Activated naive CD8-positive, alpha-beta T cell treated with anti-CD3 and anti-CD28 coated beads, Interleukin-2, amount 50 U/mL, for 24 hours (primary cell): ENCODE data around the gene GNB1L.

Experiments
- ATAC-seq: fragments of 150-1000 bp; cut with Tn5 transposase; one replicate; pipeline ENCODE4 v1.10.0; 2021
- DNase-seq: peaks from one replicate; pipeline ENCODE4 v3.0.0; 2021
- H3K27ac Mint-ChIP-seq: one replicate; pipeline ENCODE4 v1.8.0; 2021; ENCODE audit warnings: mild to moderate bottlenecking, mixed read lengths
- H3K27me3 Mint-ChIP-seq: one replicate; pipeline ENCODE4 v1.8.0; 2021; ENCODE audit warnings: mixed read lengths
- H3K36me3 Mint-ChIP-seq: one replicate; pipeline ENCODE4 v1.8.0; 2021; ENCODE audit warnings: low read depth, mixed read lengths
- H3K4me1 Mint-ChIP-seq: one replicate; pipeline ENCODE4 v1.8.0; 2021; ENCODE audit warnings: mixed read lengths
- H3K4me3 Mint-ChIP-seq: one replicate; pipeline ENCODE4 v1.8.0; 2021; ENCODE audit warnings: mild to moderate bottlenecking, moderate library complexity, mixed read lengths
- H3K9me3 Mint-ChIP-seq: one replicate; pipeline ENCODE4 v1.8.0; 2021; ENCODE audit warnings: mixed read lengths

Gene GNB1L

GRCh38 chr22:19791894-19792293 is 62.8 kb downstream of the GNB1L start:
- H3K9me3 Mint-ChIP-seq = no peaks in the 10 kb centered on the region
- no peaks in the 10 kb centered on the region for H3K27me3 Mint-ChIP-seq
- H3K36me3 Mint-ChIP-seq = peaks cover 36% of the 10 kb centered on the region
- DNase-seq (no peak), ATAC-seq (no peak)
- H3K4me3 Mint-ChIP-seq = no peak overlapping the region
- H3K4me1 Mint-ChIP-seq = peaks cover 5% of the 10 kb centered on the region
- H3K27ac Mint-ChIP-seq = no peak overlapping the region

GRCh38 chr22:19791243-19791642 is 63.4 kb downstream of the GNB1L start:
- no peak overlapping the region for H3K27ac Mint-ChIP-seq
- peaks cover 36% of the 10 kb centered on the region for H3K36me3 Mint-ChIP-seq
- H3K27me3 Mint-ChIP-seq = no peaks in the 10 kb centered on the region
- no peaks in the 10 kb centered on the region for H3K9me3 Mint-ChIP-seq
- DNase-seq (no peak), ATAC-seq (no peak)
- peaks cover 5% of the 10 kb centered on the region for H3K4me1 Mint-ChIP-seq
- H3K4me3 Mint-ChIP-seq = no peak overlapping the region

GRCh38 chr22:19789828-19790227 is 64.8 kb downstream of the GNB1L start:
- Mint-ChIP-seq H3K4me1 (no peaks in the 10 kb centered on the region), H3K27me3 (no peaks in the 10 kb centered on the region), H3K9me3 (no peaks in the 10 kb centered on the region), H3K27ac (no peak overlapping the region), H3K4me3 (no peak overlapping the region), H3K36me3 (peaks cover 32% of the 10 kb centered on the region)
- no peak for DNase-seq
- no peak for ATAC-seq

- ATAC-seq (no peak), DNase-seq (no peak)
- no peaks in the 10 kb centered on the region for H3K9me3 Mint-ChIP-seq
- peaks cover 31% of the 10 kb centered on the region for H3K36me3 Mint-ChIP-seq
- H3K4me1 Mint-ChIP-seq = no peaks in the 10 kb centered on the region
- H3K4me3 Mint-ChIP-seq = no peak overlapping the region
- no peak overlapping the region for H3K27ac Mint-ChIP-seq
- H3K27me3 Mint-ChIP-seq = no peaks in the 10 kb centered on the region
Observed at GRCh38 chr22:19789406-19789805, 65.3 kb downstream of the GNB1L start.

- peaks cover 24% of the 10 kb centered on the region for H3K36me3 Mint-ChIP-seq
- no peaks in the 10 kb centered on the region for H3K4me1 Mint-ChIP-seq
- ATAC-seq (no peak), DNase-seq (no peak)
- H3K4me3 Mint-ChIP-seq = no peak overlapping the region
- no peaks in the 10 kb centered on the region for H3K9me3 Mint-ChIP-seq
- no peak overlapping the region for H3K27ac Mint-ChIP-seq
- H3K27me3 Mint-ChIP-seq = no peaks in the 10 kb centered on the region
Observed at GRCh38 chr22:19788661-19789225, 65.9 kb downstream of the GNB1L start.

GRCh38 chr22:19787849-19788141 is 66.9 kb downstream of the GNB1L start:
- H3K36me3 Mint-ChIP-seq = peaks cover 18% of the 10 kb centered on the region

GRCh38 chr22:19786959-19787848 is 67.5 kb downstream of the GNB1L start:
- Mint-ChIP-seq H3K27me3 (no peaks in the 10 kb centered on the region), H3K4me1 (no peaks in the 10 kb centered on the region), H3K9me3 (no peaks in the 10 kb centered on the region), H3K27ac (no peak overlapping the region), H3K36me3 (peaks cover 13% of the 10 kb centered on the region), H3K4me3 (no peak overlapping the region)
- no peak for ATAC-seq
- DNase-seq = no peak

More at GRCh38 chr22:19787849-19788141, 66.9 kb downstream of the GNB1L start:
- Mint-ChIP-seq H3K27ac (no peak overlapping the region), H3K27me3 (no peaks in the 10 kb centered on the region), H3K4me1 (no peaks in the 10 kb centered on the region), H3K4me3 (no peak overlapping the region), H3K9me3 (no peaks in the 10 kb centered on the region)
- no peak for DNase-seq
- no peak for ATAC-seq

GRCh38 chr22:19786264-19786585 is 68.4 kb downstream of the GNB1L start:
- Mint-ChIP-seq H3K4me1 (no peaks in the 10 kb centered on the region), H3K27ac (no peak overlapping the region)

GRCh38 chr22:19785461-19786263 is 69.0 kb downstream of the GNB1L start:
- no peaks in the 10 kb centered on the region for H3K4me1 Mint-ChIP-seq
- H3K36me3 Mint-ChIP-seq = peaks cover 5% of the 10 kb centered on the region
- H3K4me3 Mint-ChIP-seq = no peak overlapping the region
- H3K27me3 Mint-ChIP-seq = no peaks in the 10 kb centered on the region
- no peak overlapping the region for H3K27ac Mint-ChIP-seq
- ATAC-seq = no peak
- DNase-seq = no peak
- no peaks in the 10 kb centered on the region for H3K9me3 Mint-ChIP-seq

More at GRCh38 chr22:19786264-19786585, 68.4 kb downstream of the GNB1L start:
- no peaks in the 10 kb centered on the region for H3K9me3 Mint-ChIP-seq
- no peaks in the 10 kb centered on the region for H3K27me3 Mint-ChIP-seq
- no peak for ATAC-seq
- no peak overlapping the region for H3K4me3 Mint-ChIP-seq
- peaks cover 5% of the 10 kb centered on the region for H3K36me3 Mint-ChIP-seq
- no peak for DNase-seq

- H3K27ac Mint-ChIP-seq = no peak overlapping the region
- no peak for ATAC-seq
- H3K36me3 Mint-ChIP-seq = no peaks in the 10 kb centered on the region
- H3K9me3 Mint-ChIP-seq = no peaks in the 10 kb centered on the region
- DNase-seq = no peak
- H3K4me3 Mint-ChIP-seq = no peak overlapping the region
- peaks cover 5% of the 10 kb centered on the region for H3K27me3 Mint-ChIP-seq
- peaks cover 6% of the 10 kb centered on the region for H3K4me1 Mint-ChIP-seq
Observed at GRCh38 chr22:19784384-19785175, 70.1 kb downstream of the GNB1L start.

- no peak overlapping the region for H3K4me3 Mint-ChIP-seq
- H3K9me3 Mint-ChIP-seq = no peaks in the 10 kb centered on the region
- H3K36me3 Mint-ChIP-seq = no peaks in the 10 kb centered on the region
- no peak for DNase-seq
- H3K27me3 Mint-ChIP-seq = peaks cover 5% of the 10 kb centered on the region
- no peak for ATAC-seq
- H3K27ac Mint-ChIP-seq = no peak overlapping the region
- H3K4me1 Mint-ChIP-seq = peaks cover 7% of the 10 kb centered on the region
Observed at GRCh38 chr22:19783586-19784383, 70.9 kb downstream of the GNB1L start.

GRCh38 chr22:19782533-19782932 is 72.1 kb downstream of the GNB1L start:
- H3K4me3 Mint-ChIP-seq = no peak overlapping the region
- H3K36me3 Mint-ChIP-seq = no peaks in the 10 kb centered on the region
- no peak for ATAC-seq
- DNase-seq = no peak
- peaks cover 5% of the 10 kb centered on the region for H3K27me3 Mint-ChIP-seq
- no peaks in the 10 kb centered on the region for H3K9me3 Mint-ChIP-seq
- H3K27ac Mint-ChIP-seq = no peak overlapping the region
- peaks cover 7% of the 10 kb centered on the region for H3K4me1 Mint-ChIP-seq

GRCh38 chr22:19779685-19780268 is 74.9 kb downstream of the GNB1L start:
- no peak overlapping the region for H3K27ac Mint-ChIP-seq
- ATAC-seq = no peak
- peaks cover 14% of the 10 kb centered on the region for H3K4me1 Mint-ChIP-seq
- no peaks in the 10 kb centered on the region for H3K9me3 Mint-ChIP-seq
- H3K4me3 Mint-ChIP-seq = no peak overlapping the region
- no peaks in the 10 kb centered on the region for H3K36me3 Mint-ChIP-seq
- H3K27me3 Mint-ChIP-seq = peaks cover 8% of the 10 kb centered on the region
- DNase-seq = no peak
